Measurements from ENCODE around the gene PLA2G2C.
"Not testable (repeated sequence)": the region's sequence is repeated elsewhere in the genome, so short reads cannot be mapped to it uniquely, and the experiment has no call there.

PLA2G2C gene

GRCh38 chr1:20233394-20233793, 47.1 kb upstream of the PLA2G2C start:
- Histone ChIP-seq H3K4me3 (ENCODE audit: low read length) (no peak overlapping the region), H4K20me1 (ENCODE audit: insufficient read depth, low read length) (no peaks in the 10 kb centered on the region), H3K9me3 (ENCODE audit: insufficient read depth, low read length) (no peaks in the 10 kb centered on the region), H3K27me3 (ENCODE audit: low read depth, low read length) (peaks cover 27% of the 10 kb centered on the region), H3K27ac (ENCODE audit: low read length) (no peak overlapping the region), H3K79me2 (ENCODE audit: low read length) (no peaks in the 10 kb centered on the region), H3K36me3 (replicated peaks; ENCODE audit: low read depth, low read length) (no peaks in the 10 kb centered on the region), H3K9ac (ENCODE audit: low read length) (no peak overlapping the region), H3K4me2 (ENCODE audit: low read length) (no peak overlapping the region), H3K4me1 (ENCODE audit: low read length) (no peaks in the 10 kb centered on the region), H2AFZ (ENCODE audit: low read depth, low read length) (no peak overlapping the region)
- TF ChIP-seq EZH2phosphoT487 (IDR thresholded peaks at IDR 0.05; ENCODE audit: low read depth), result no peak
- peak; percentile 45 for TF ChIP-seq CTCF (IDR thresholded peaks at IDR 0.05; ENCODE audit: low read depth, low read length)

- H3K36me3 ChIP-seq (replicated peaks; ENCODE audit: low read depth, low read length); H3K4me2 ChIP-seq (ENCODE audit: low read length); H3K4me3 ChIP-seq (ENCODE audit: low read length); H3K4me1 ChIP-seq (ENCODE audit: low read length); H3K9ac ChIP-seq (ENCODE audit: low read length); H4K20me1 ChIP-seq (ENCODE audit: insufficient read depth, low read length); H3K79me2 ChIP-seq (ENCODE audit: low read length); H2AFZ ChIP-seq (ENCODE audit: low read depth, low read length); H3K9me3 ChIP-seq (ENCODE audit: insufficient read depth, low read length); H3K27ac ChIP-seq (ENCODE audit: low read length): not testable (repeated sequence)
- H3K27me3 ChIP-seq (ENCODE audit: low read depth, low read length), result peaks cover 27% of the 10 kb centered on the region
These were observed 46.2 kb upstream of the PLA2G2C start for GRCh38 chr1:20232564-20232963.

GRCh38 chr1:20229171-20229570, 42.9 kb upstream of the PLA2G2C start:
- Histone ChIP-seq H3K4me1 (ENCODE audit: low read length) (no peaks in the 10 kb centered on the region), H3K79me2 (ENCODE audit: low read length) (no peaks in the 10 kb centered on the region), H3K9ac (ENCODE audit: low read length) (no peak overlapping the region), H3K4me3 (ENCODE audit: low read length) (no peak overlapping the region), H2AFZ (ENCODE audit: low read depth, low read length) (no peak overlapping the region), H4K20me1 (ENCODE audit: insufficient read depth, low read length) (no peaks in the 10 kb centered on the region), H3K36me3 (replicated peaks; ENCODE audit: low read depth, low read length) (no peaks in the 10 kb centered on the region), H3K9me3 (ENCODE audit: insufficient read depth, low read length) (no peaks in the 10 kb centered on the region), H3K27me3 (ENCODE audit: low read depth, low read length) (peaks cover 8% of the 10 kb centered on the region), H3K27ac (ENCODE audit: low read length) (no peak overlapping the region), H3K4me2 (ENCODE audit: low read length) (no peak overlapping the region)
- no peak for TF ChIP-seq EZH2phosphoT487 (IDR thresholded peaks at IDR 0.05; ENCODE audit: low read depth)
- TF ChIP-seq CTCF (IDR thresholded peaks at IDR 0.05; ENCODE audit: low read depth, low read length), result no peak

GRCh38 chr1:20228314-20228825, 42.1 kb upstream of the PLA2G2C start:
- Histone ChIP-seq H3K9me3 (ENCODE audit: insufficient read depth, low read length) (no peaks in the 10 kb centered on the region), H3K79me2 (ENCODE audit: low read length) (no peaks in the 10 kb centered on the region), H4K20me1 (ENCODE audit: insufficient read depth, low read length) (no peaks in the 10 kb centered on the region), H2AFZ (ENCODE audit: low read depth, low read length) (no peak overlapping the region), H3K36me3 (replicated peaks; ENCODE audit: low read depth, low read length) (no peaks in the 10 kb centered on the region), H3K4me2 (ENCODE audit: low read length) (no peak overlapping the region), H3K9ac (ENCODE audit: low read length) (no peak overlapping the region), H3K27me3 (ENCODE audit: low read depth, low read length) (peaks cover 3% of the 10 kb centered on the region; the same call in 1 of the 2 replicates), H3K4me3 (ENCODE audit: low read length) (no peak overlapping the region), H3K27ac (ENCODE audit: low read length) (no peak overlapping the region), H3K4me1 (ENCODE audit: low read length) (no peaks in the 10 kb centered on the region)
- TF ChIP-seq EZH2phosphoT487 (IDR thresholded peaks at IDR 0.05; ENCODE audit: low read depth) (no peak), CTCF (IDR thresholded peaks at IDR 0.05; ENCODE audit: low read depth, low read length) (no peak)

GRCh38 chr1:20227704-20228103, 41.4 kb upstream of the PLA2G2C start:
- Histone ChIP-seq H2AFZ (ENCODE audit: low read depth, low read length) (no peak overlapping the region), H3K27ac (ENCODE audit: low read length) (no peak overlapping the region), H3K36me3 (replicated peaks; ENCODE audit: low read depth, low read length) (no peaks in the 10 kb centered on the region), H3K9ac (ENCODE audit: low read length) (no peak overlapping the region), H3K4me3 (ENCODE audit: low read length) (no peak overlapping the region), H3K4me1 (ENCODE audit: low read length) (no peaks in the 10 kb centered on the region), H3K4me2 (ENCODE audit: low read length) (no peak overlapping the region), H4K20me1 (ENCODE audit: insufficient read depth, low read length) (no peaks in the 10 kb centered on the region), H3K27me3 (ENCODE audit: low read depth, low read length) (peaks cover 3% of the 10 kb centered on the region; the same call in 1 of the 2 replicates), H3K79me2 (ENCODE audit: low read length) (no peaks in the 10 kb centered on the region), H3K9me3 (ENCODE audit: insufficient read depth, low read length) (no peaks in the 10 kb centered on the region)
- TF ChIP-seq CTCF (IDR thresholded peaks at IDR 0.05; ENCODE audit: low read depth, low read length), result no peak
- no peak for TF ChIP-seq EZH2phosphoT487 (IDR thresholded peaks at IDR 0.05; ENCODE audit: low read depth)
